GM19351 (cell line): ENCODE measurements around the gene JUNB.
A peak's percentile ranks its signal among the peaks of the same experiment; 100 is the strongest.
"Not testable (repeated sequence)": the region's sequence is repeated elsewhere in the genome, so short reads cannot be mapped to it uniquely, and the experiment has no call there.

ENCODE experiments used
- ATAC-seq: cut with Tn5 transposase; IDR thresholded peaks from one replicate; pipeline ENCODE4 v1.9.1; 2021; ENCODE audit warnings: mild to moderate bottlenecking, moderate library complexity; ENCODE audit not compliant: unreplicated experiment

JUNB gene

DNA sequence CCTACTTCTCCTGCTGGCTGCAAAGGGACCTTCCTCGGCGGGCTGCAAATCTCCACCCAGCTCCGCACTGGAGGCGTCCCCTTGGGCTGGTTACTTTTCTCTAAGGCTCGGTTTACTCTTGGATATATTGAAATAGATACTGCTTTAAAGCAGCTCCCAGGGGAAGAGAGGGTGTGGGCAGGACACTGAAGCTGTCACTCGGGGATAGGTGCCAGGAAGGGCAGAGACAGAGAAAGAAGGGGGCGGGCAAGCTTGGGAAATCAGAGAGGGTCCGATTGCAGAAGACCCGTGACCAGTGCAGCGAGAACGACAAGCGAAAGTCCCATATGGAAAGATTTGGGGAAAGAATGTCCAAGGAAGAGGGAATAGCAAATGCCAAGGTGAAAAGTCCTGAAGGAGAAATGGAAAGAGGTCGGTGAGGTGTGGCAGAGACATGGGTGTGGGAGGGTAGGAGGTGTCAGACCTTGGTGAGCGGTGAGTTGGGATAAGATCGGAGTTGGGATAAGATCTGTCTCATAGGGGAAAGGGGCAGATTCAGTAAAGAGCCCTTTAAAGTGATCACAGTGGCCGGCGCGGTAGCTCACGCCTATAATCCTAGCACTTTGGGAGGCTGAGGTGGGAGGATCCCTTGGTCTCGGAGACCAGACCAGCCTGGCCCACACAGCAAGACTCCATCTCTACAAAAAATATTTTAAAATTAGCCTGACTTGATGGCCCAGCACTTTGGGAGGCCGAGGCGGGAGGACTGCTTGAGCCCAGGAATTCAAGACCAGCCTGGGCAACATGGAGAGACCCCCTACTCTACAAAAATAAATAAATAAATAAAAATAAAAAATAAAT is 11.2 kb downstream of the JUNB start:
- ATAC-seq, result no peak

DNA sequence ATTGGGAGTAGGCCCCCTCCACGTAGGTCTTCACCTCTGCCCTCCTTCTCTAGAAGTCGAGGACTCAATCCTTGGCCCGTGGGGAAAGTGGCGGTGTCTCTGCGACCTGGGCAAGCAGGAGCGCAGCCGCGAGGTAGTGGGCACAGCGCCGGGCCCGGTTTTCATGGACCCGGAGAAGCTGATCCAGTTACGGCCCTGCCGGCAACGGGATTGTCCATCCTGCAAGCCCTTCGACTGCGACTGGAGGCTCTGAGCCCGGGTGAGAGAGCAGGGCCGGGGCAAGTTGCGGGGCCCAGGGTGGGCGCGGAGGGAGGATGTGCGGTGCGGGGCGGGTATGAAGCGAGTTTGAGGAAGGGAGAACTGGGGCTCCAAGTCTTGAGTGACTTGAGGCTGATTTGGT is 12.8 kb downstream of the JUNB start:
- no peak for ATAC-seq

DNA sequence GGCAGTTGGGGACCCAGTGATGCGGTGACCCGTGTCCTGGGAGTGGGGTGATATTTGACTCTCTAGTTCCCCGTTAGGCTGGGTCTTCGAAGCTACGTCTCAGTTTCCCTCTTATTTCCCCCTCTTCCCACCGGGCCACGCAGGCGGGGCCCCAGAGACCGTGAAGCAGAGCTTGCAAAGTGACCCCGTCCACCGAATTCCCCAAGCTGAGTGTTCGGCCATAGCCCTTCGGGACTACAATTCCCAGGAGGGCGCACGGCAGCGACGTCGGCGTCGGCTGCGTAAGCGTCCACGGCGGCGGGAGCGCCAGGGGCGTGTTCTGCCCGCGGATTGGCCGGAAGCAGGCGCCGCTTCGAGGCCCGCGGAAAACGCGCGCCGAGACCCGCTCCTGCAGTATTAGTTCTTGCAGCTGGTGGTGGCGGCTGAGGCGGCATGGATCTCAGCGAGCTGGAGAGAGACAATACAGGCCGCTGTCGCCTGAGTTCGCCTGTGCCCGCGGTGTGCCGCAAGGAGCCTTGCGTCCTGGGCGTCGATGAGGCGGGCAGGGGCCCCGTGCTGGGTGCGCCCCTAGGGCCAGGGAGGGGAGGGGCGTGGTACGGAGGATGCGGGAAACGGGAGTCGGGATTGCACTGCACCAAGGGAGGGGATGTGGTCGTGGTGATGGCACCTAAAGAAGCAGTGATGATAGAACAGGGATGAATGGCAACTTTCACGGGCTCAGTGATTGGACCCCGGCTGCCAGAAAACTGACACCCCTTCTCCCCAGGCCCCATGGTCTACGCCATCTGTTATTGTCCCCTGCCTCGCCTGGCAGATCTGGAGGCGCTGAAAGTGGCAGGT is 15.2 kb downstream of the JUNB start, which contains the start of gene RNASEH2A:
Gene RNASEH2A (plus strand): TSS at position 343 of the 840 bp plus-strand sequence. CDS start 90 bp downstream, at position 433.
- peak; percentile 77 for ATAC-seq

DNA sequence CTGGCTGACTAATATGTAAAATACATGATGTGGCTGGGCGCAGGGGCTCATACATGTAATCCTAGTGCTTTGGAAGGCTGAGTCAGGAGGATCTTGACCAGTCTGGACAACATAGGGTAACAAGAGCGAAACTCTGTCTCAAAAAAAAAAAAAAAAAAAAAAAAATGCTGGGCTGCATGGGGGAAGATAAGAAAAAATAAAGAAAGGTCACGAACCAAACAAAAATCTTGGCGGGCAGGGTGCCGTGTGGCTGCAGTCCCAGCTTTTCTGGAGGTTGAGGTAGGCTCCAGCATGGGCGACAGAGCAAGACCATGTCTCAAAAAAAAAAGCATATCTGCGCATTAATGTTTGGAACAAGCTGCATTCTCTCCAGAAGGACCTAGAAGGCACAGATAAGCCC is 23.8 kb downstream of the JUNB start:
- no peak for ATAC-seq

DNA sequence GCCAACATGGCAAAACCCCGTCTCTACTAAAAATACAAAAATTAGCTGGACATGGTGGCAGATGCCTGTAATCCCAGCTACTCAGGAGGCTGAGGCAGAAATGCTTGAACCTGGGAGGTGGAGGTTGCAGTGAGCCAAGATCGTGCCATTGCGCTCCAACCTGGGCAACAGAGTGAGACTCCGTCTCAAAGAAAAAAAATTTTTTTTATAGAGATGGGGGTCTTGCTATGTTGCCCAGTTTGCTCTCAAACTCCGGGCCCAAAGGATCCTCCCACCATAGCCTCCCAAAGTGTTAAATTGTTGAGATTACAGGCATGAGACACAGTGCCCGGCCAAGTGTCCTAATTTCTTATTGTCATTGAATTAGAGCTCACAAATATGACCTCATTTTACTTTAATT is 25.9 kb downstream of the JUNB start:
- ATAC-seq, result not testable (repeated sequence)

DNA sequence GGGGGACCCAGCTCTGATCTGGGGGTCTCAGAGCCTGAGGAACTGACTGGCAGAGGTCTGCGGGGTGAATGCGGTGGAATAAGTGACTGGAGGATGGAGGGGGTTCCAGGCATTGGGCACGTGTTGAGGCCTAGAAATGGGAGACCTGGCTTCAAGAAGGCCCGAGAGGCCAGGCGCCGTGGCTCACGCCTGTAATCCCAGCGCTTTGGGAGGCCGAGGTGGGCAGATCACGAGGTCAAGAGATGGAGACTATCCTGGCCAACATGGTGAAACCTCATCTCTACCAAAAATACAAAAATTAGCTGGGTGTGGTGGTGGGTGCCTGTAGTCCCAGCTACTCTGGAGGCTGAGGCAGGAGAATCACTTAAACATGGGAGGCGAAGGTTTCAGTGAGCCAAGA is 26.5 kb downstream of the JUNB start:
- not testable (repeated sequence) for ATAC-seq

DNA sequence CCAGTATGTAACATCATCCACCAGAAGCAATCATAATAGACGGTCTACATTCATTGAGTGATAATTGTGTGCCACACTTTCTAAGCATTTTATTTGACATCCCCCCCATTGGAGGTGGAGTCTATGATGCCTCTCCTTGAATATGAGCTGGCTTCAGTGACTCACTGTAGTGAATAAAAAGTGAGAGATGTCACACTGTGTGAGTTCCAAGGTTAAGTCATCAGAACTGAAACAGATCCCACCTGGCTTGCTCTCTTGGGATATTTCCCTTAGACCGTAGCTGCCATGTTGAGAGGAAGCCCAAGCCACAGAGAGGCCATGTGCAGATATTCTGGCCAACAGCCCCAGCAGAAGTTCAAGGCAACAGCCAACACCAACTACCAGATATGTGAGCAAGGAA is 30.5 kb downstream of the JUNB start:
- ATAC-seq, result no peak

DNA sequence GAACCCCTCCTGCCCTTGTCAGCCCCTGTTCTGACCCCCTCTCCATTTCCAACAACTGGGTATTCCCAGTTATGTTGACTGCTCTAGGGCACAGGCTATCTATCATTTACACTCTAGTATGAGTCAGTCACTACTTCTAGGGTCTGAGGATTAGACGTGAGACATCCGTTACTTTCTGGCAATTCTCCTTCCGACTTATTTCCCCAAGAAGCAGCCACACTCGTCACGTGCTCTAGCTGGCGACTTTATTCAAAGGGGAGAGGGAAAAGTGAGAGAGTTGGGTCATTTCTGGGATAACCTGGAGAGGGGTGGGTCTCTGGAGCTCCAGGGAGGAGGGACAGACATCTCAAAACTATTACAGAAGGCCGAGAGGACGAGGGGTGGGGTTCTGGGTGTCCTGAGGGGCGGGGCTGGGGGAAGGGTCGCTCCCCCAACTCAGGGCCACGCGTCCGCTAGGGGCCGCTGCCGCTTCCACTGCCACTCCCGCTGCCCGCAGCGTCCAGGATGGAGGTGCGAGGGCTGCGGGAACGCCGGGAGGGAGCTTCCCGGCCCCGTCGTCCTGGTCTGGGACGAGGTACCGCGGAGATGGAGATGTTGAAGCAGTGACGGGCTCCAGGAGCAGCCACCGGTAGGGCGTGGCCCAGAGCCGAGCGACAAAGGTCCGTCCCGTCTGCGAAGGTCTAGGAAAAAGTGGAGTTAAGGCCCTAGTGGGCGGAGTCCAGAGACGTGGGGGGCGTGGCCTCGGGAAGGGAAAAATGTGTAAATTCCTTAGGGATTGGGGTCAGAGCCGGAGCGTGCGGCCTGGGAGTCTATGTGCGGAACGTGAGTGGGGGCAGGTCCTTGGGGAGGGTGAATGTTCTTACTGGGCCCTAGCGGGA is 34.2 kb downstream of the JUNB start:
- ATAC-seq, result no peak

DNA sequence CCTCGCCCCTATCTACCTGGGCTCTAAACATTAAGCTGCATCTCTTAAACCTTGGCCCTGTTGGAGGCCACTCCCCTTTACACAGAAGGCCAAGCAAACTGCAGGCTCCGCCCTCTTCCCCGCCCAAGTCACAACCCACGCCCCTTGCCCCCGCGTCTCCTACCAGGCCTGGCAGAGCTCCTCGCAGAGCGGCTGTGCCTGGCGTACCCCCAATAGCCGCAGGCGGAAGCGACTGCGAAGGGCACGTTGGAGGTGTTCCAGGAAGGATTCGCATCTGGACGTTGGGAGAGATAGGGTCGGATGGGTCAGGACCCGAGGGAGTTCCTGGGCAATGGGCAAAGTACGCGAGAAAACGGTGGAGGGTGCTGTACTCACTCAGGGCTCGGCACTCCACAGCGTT is 37.2 kb downstream of the JUNB start:
- no peak for ATAC-seq

DNA sequence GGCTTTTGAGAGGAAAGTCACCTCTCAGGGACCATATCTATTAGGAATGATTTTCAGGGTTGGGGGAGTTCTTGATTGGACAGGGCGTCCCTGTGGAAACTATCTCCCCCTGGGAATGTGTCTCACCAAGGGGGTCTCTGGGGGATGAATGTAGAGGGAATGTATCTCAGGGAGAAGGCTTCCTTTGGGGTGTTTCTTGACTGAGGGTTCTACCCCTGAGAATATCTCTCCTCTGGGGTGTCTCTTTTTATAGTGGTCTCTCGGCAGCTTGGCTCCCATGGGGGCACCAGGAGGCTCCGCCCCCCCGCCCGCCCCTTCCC is 42.1 kb downstream of the JUNB start:
- no peak for ATAC-seq

DNA sequence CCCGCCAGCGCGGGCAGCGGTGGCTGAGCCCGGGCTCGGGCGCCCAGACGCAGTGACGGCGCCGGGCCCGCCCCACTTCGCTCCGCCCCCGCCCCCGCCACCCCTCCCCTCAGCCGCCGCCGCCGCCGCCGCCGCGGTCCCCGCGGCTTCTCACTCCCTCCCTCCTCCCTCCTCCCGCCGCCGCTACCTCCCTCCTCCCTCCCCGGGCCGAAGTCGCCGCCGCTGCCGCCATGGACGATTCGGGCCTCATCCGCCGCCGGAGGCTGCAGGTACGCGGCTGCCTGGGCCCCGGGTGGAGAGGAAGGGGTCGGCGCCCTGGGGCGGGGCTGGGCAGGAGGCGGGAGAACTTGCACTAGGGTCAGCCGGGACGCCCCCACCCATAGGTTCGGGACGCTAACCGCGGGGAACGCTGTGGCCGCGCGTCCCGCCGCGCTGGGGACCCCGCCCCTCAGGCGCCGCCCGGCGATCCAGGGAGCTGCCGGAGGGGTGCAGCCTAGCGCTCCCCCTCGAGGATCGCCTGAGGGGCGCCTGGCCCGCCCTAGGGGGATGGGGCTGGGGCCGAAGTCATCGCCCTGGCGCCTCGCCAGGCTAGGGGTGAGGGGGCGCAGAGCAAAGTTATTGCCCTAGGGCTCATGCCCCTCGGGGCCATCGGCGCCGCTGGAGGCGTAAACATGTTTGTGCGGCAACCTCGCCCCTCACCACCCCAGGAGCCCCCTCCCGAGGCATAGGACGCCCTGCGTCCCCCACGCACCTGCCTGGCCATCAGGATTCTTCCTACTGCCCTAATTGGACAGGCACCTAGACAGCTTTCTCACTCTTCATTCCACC is 42.7 kb downstream of the JUNB start:
- no peak for ATAC-seq

DNA sequence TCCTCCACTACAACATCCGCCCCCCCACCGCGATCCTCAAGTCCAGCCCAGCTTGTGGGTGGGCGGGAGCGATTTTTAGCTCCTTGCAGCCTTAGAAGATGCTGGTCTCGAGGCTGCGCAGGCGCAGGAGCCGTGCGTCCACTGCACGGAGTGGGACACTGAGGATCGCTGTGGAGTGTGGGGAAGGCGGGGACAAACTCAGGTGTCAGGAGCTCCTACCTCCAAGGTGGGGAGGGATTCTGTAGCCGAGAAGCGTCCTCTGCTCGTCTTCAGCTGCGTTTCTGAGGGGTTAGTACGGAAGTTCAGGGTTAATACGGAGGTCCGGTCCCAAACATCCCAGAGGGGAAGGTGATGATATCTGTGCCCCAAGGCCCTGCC is 43.3 kb downstream of the JUNB start, which contains the start of gene RTBDN:
Gene RTBDN (minus strand): TSS at position 14 of the 378 bp plus-strand sequence. CDS start 4,600 bp downstream, outside the sequence.
- ATAC-seq, result no peak

DNA sequence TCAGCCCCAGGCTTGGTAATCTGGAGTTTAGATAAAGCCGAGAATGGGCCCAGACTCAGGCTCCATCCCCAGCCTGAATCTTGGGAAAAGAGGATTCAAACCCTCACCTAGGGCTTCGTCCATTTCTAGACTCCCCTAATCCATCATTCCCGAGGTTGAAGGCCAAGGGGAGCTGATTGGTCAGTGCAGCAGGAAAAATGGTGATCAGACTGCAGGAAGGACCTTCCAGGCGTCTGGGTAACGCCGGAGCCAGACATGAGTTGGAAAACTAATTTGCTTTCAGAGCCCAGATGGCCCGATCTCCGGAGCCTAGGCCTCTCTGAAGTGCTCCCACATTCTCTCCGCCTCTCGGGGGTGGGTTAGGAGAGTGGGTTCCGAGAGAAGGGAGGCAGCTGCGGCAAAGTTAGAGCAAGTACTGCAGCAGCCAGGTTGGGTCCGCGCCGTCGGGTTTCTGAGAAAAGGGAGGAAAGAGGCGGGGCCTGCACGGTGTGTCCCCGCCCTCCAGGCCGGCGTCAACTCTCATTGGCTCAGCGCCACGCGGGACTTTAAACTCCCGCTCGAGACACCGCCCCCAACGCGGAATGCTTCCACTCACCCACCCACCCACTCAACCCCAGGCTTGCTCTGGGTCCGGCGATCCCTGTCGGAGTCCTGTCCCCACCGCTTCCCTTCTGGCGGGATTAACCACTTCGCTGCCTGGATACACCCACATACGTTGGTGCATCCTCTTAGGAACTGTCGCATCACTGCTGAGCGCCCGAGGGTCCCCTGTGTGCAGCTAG is 43.9 kb downstream of the JUNB start:
- no peak for ATAC-seq

DNA sequence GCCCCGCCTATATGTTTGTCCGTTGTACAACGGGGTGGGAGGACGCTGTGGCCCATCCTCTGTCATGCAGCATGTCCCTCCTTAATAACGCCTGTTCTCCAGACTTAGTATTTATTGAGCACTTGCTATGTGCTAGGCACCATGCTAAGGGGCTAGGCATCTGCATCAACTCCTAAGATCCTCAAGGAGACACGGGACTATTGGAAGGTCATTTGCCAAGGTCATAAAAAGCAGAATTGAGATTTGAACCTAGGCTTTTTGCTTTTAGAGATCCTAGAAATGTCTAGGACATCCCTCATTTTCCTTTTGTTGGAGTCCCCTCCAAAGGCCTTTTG is 45.2 kb downstream of the JUNB start:
- no peak for ATAC-seq

DNA sequence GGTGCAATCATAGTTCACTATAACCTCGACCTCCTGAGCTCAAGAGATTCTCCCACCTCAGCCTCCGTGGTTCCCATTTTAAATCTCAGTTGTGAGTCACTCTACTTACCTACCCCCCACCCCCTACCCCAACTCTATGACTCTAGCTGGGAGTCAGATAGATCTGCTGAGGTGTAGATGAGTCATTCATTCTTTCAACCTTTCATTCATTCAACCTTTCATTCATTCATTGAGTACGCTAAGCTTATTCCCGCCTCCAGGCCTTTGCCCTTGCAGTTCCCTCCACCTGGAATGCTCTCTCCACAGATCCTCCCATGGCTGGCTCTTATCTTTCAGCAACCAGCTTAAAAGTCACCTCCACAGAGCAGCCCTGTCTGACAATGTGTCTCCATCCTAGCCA is 45.9 kb downstream of the JUNB start:
- no peak for ATAC-seq

DNA sequence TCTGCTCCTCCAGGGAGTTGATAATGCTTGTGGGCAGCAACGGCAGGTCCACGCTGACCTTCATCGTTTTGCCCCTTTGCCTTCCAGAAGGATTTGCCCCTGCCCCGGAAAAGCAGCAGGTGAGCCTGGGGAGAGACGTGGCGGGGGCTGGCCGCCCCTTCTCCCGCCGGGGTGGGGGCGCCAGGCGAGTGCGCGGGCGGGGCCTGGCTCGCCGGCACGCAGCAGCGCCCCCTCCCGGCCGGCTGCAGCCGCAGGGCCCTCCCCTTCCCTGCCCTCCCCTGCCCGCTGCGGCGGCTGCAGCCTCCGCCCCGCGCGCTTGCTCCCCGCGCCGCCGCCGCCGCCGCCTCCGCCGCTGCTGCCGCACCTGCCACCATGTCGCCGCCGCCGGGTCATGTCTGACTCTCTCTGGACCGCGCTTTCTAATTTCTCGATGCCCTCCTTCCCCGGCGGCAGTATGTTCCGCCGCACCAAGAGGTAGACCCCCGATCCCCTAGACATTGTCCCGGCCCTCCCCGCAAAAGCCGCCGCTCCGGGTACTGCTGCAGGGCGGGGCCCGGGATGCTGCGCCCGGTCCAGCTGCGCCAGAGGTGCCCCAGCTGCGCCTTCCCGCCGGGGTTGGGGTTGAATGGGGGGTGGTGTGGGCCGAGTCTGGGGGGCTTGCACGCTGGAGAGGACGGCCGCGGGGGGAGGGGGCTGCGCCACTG is 47.0 kb downstream of the JUNB start, which contains the start of gene MAST1:
Gene MAST1 (plus strand): TSS at position 334 of the 704 bp plus-strand sequence. CDS start 58 bp downstream, at position 392.
- ATAC-seq, result no peak

DNA sequence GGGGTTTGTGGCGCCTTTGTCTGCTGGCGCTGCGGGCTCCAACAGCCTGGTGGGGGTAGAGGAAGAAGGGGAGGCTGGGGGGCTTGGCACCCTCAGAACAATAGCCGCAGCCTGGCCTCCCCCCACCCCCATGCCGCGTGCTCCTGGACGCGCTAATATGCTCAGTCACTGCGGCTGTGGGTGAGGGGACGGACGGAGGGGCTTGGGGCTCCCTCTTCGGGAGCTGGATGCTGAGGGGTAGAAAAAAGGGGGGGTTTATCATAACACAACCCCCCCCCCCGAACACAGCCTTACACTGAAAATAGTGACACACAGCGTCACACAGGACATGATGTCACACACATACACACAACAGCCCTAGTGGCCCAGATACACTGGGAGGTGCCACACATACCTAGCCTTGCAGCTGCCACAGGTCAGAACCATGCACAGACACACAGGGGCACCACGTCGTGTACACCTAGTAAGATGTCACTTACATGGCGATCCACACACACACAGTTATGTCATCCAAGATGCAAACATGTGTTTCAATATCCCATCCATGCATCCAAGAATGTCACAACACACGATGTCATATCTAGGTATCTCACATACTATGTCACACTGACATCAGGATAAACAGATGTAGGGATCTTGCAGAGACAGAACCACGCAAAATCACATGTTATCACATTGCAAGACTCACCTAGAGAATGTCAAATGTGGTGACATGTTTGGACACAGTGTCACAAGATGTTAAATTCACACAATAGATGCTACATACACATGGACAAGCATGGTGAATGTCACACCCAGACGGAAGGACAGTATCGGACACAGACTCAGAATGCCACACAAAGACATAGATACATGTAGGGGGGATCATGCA is 47.8 kb downstream of the JUNB start:
- ATAC-seq, result no peak
